ENCODE results near the gene ARSD. TPM values are rescaled to one million over a fixed set of nuclear protein-coding genes. Genes with fewer than 3 reads are reported as not detected.

The ARSD gene
- polyA plus RNA-seq, 1 donor (not counting 4 experiments of a cell fraction or from before 2014, with no cell fraction given), result 7.9 TPM

DNA sequence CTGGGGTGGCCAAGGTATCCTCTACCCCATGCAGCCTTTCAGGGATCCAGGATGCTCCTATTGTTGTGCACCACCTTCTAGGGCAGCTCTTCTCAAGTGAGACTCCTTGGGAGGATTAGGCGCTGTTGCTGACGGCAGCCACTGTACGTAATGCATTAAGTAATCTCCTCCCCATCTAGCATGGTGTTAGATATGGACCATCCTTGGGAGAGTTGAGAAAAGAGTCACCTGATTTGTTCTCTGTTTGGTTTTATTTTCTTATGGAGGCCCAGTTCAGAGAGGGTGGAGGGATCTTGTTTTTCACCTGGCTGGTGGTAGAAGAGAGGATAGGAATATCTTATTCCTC, 54.0 kb downstream of the ARSD start:
- no peaks in the 10 kb centered on the region for H3K9me1 ChIP-seq (ENCODE audit: control insufficient read depth, extremely low read depth, insufficient read depth, low read length)
- H3K79me2 ChIP-seq (ENCODE audit: control insufficient read depth, insufficient read depth, low read length), result no peaks in the 10 kb centered on the region
- H3K4me1 ChIP-seq (ENCODE audit: control insufficient read depth, extremely low read depth, insufficient read depth, low read length), result no peaks in the 10 kb centered on the region
- H4K20me1 ChIP-seq (ENCODE audit: control insufficient read depth, extremely low read depth, insufficient read depth, low read length), result no peaks in the 10 kb centered on the region
- no peak for FAIRE-seq
- H3K9ac ChIP-seq (ENCODE audit: control insufficient read depth, extremely low read depth, insufficient read depth, low read length), result no peak overlapping the region
- no peak overlapping the region for H3K27ac ChIP-seq (ENCODE audit: control insufficient read depth, insufficient read depth, low read length)
- dilution Hi-C loops (cut with MboI; ENCODE audit: extremely low pct_ligation_motif_present, low sequenced_read_pairs), result no loop called here
- no peak for TF ChIP-seq CTCF (optimal IDR thresholded peaks at IDR 0.05 in 1 of 3, IDR thresholded peaks at IDR 0.05 in 1 of 3, conservative IDR thresholded peaks at IDR 0.05 in 1 of 3; ENCODE audit: extremely low read depth in 1 of 3, insufficient read depth in 2 of 3, low read length in 3 of 3)
- no peak for TF ChIP-seq EZH2 (IDR thresholded peaks at IDR 0.05; ENCODE audit: low read length)
- no peak overlapping the region for H3K4me2 ChIP-seq (ENCODE audit: control insufficient read depth, extremely low read depth, insufficient read depth, low read depth, low read length)
- no peak for DNase-seq (ENCODE audit: low read depth, low spot score)
- H3K36me3 ChIP-seq (ENCODE audit: control insufficient read depth in 2 of 2, extremely low read depth in 1 of 2, insufficient read depth in 2 of 2, low read length in 2 of 2), result no peaks in the 10 kb centered on the region
- no peak overlapping the region for H3K4me3 ChIP-seq (ENCODE audit: control insufficient read depth in 2 of 3, extremely low read depth in 1 of 3, insufficient read depth in 2 of 3, low read depth in 1 of 3, low read length in 3 of 3)
- H3K27me3 ChIP-seq (ENCODE audit: control insufficient read depth, extremely low read depth, insufficient read depth, low read length), result no peaks in the 10 kb centered on the region
- no peak overlapping the region for H2AFZ ChIP-seq (ENCODE audit: control insufficient read depth, low read length)
- no peaks in the 10 kb centered on the region for H3K9me3 ChIP-seq (ENCODE audit: control insufficient read depth, low read depth, low read length)

GRCh38 chrX:2874222-2875135, 54.7 kb downstream of the ARSD start:
- Histone ChIP-seq H3K9ac (ENCODE audit: control insufficient read depth, extremely low read depth, insufficient read depth, low read length) (no peak overlapping the region), H3K27me3 (ENCODE audit: control insufficient read depth, extremely low read depth, insufficient read depth, low read length) (no peaks in the 10 kb centered on the region), H3K27ac (ENCODE audit: control insufficient read depth, insufficient read depth, low read length) (no peak overlapping the region), H2AFZ (ENCODE audit: control insufficient read depth, low read length) (no peak overlapping the region), H3K36me3 (ENCODE audit: control insufficient read depth in 2 of 2, extremely low read depth in 1 of 2, insufficient read depth in 2 of 2, low read length in 2 of 2) (no peaks in the 10 kb centered on the region), H3K4me2 (ENCODE audit: control insufficient read depth, extremely low read depth, insufficient read depth, low read depth, low read length) (no peak overlapping the region), H3K4me1 (ENCODE audit: control insufficient read depth, extremely low read depth, insufficient read depth, low read length) (no peaks in the 10 kb centered on the region), H3K79me2 (ENCODE audit: control insufficient read depth, insufficient read depth, low read length) (no peaks in the 10 kb centered on the region), H3K4me3 (ENCODE audit: control insufficient read depth in 2 of 3, extremely low read depth in 1 of 3, insufficient read depth in 2 of 3, low read depth in 1 of 3, low read length in 3 of 3) (no peak overlapping the region), H4K20me1 (ENCODE audit: control insufficient read depth, extremely low read depth, insufficient read depth, low read length) (no peaks in the 10 kb centered on the region), H3K9me3 (ENCODE audit: control insufficient read depth, low read depth, low read length) (no peaks in the 10 kb centered on the region), H3K9me1 (ENCODE audit: control insufficient read depth, extremely low read depth, insufficient read depth, low read length) (no peaks in the 10 kb centered on the region)
- TF ChIP-seq CTCF (optimal IDR thresholded peaks at IDR 0.05 in 1 of 3, IDR thresholded peaks at IDR 0.05 in 1 of 3, conservative IDR thresholded peaks at IDR 0.05 in 1 of 3; ENCODE audit: extremely low read depth in 1 of 3, insufficient read depth in 2 of 3, low read length in 3 of 3) (no peak), EZH2 (IDR thresholded peaks at IDR 0.05; ENCODE audit: low read length) (no peak)
- no peak for DNase-seq (ENCODE audit: low read depth, low spot score)
- dilution Hi-C loops (cut with MboI; ENCODE audit: extremely low pct_ligation_motif_present, low sequenced_read_pairs), result loop anchor here (25.0 kb wide), 1 partner anchor 163 kb away; the partner anchor contains the start of gene ARSF
- no peak for FAIRE-seq
